Naive thymus-derived CD4-positive, alpha-beta T cell (primary cell): ENCODE data around the gene ANP32A. TPM values are rescaled to one million over a fixed set of nuclear protein-coding genes. Genes with fewer than 3 reads are reported as not detected.

Experiments
- ATAC-seq: fragments of 150-1000 bp; cut with Tn5 transposase; 2 replicates; pipeline ENCODE4 v1.10.0; 2021; ENCODE audit warnings: mild to moderate bottlenecking, moderate library complexity
- CTCF ChIA-PET: fragments of 350-600 bp; sonication (Branson Sonifier 250); formaldehyde crosslinking; loops from one replicate; lab custom pipeline; 2021; ENCODE audit warnings: antibody characterized with exemption; lab: Charles Lee
- POLR2A ChIA-PET: fragments of 350-600 bp; sonication (Branson Sonifier 250); formaldehyde crosslinking; loops from one replicate; lab custom pipeline; 2021; ENCODE audit warnings: antibody characterized with exemption, inconsistent platforms; lab: Charles Lee
- DNase-seq, 9 donors: peaks; one replicate each; pipeline versions ENCODE4 v3.0.0 to v3.0.0-alpha.2; 2020 to 2022; ENCODE audit warnings: mixed read lengths in 1 of 9
- H3K27ac ChIP-seq: one replicate; pipeline ENCODE4 v1.7.0; 2013; ENCODE audit warnings: mild to moderate bottlenecking, low read depth, low read length, moderate library complexity
- H3K27me3 ChIP-seq, 2 donors: one replicate each; pipeline ENCODE4 v1.7.0; 2013; ENCODE audit warnings: low read length in 2 of 2, mild to moderate bottlenecking in 2 of 2, moderate library complexity in 2 of 2; ENCODE audit not compliant: control insufficient read depth in 2 of 2, insufficient read depth in 2 of 2
- H3K36me3 ChIP-seq, 3 experiments: 1 replicate in 2 of 3; 2 replicates in 1 of 3; pipeline ENCODE4 v1.7.0; 2013; ENCODE audit warnings: low read length in 3 of 3, mild to moderate bottlenecking in 3 of 3, moderate library complexity in 1 of 3; ENCODE audit not compliant: insufficient read depth in 3 of 3, control insufficient read depth in 2 of 3
- H3K4me1 ChIP-seq, 2 donors: one replicate each; pipeline ENCODE4 v1.7.0; 2013; ENCODE audit warnings: low read length in 2 of 2, mild to moderate bottlenecking in 2 of 2, moderate library complexity in 1 of 2; ENCODE audit not compliant: control insufficient read depth in 2 of 2, insufficient read depth in 2 of 2
- H3K4me3 ChIP-seq: 2 replicates; pipeline ENCODE4 v1.7.0; 2013; ENCODE audit warnings: mild to moderate bottlenecking, low read length
- H3K9me3 ChIP-seq, 3 experiments: 1 replicate in 2 of 3; 2 replicates in 1 of 3; pipeline ENCODE4 v1.7.0; 2013; ENCODE audit warnings: low read length in 3 of 3; ENCODE audit not compliant: control insufficient read depth in 2 of 3
- H3K27ac Mint-ChIP-seq, 9 donors: one replicate each; pipeline ENCODE4 v1.8.0; 2020 to 2022; ENCODE audit warnings: mixed read lengths in 9 of 9, mild to moderate bottlenecking in 8 of 9, moderate library complexity in 5 of 9, inconsistent platforms in 2 of 9
- H3K27me3 Mint-ChIP-seq, 5 donors: one replicate each; pipeline ENCODE4 v1.8.0; 2021 to 2022; ENCODE audit warnings: mixed read lengths in 5 of 5, mild to moderate bottlenecking in 1 of 5
- H3K36me3 Mint-ChIP-seq, 5 donors: one replicate each; pipeline ENCODE4 v1.8.0; 2020 to 2022; ENCODE audit warnings: mixed read lengths in 5 of 5, mild to moderate bottlenecking in 3 of 5, inconsistent platforms in 1 of 5
- H3K4me1 Mint-ChIP-seq, 7 donors: one replicate each; pipeline ENCODE4 v1.8.0; 2020 to 2022; ENCODE audit warnings: mixed read lengths in 7 of 7, mild to moderate bottlenecking in 3 of 7, inconsistent platforms in 1 of 7
- H3K4me3 Mint-ChIP-seq, 10 donors: one replicate each; pipeline ENCODE4 v1.8.0; 2020 to 2022; ENCODE audit warnings: mild to moderate bottlenecking in 10 of 10, mixed read lengths in 10 of 10, moderate library complexity in 6 of 10, inconsistent platforms in 2 of 10
- H3K9me3 Mint-ChIP-seq, 11 donors: one replicate each; pipeline ENCODE4 v1.8.0; 2020 to 2022; ENCODE audit warnings: mixed read lengths in 11 of 11, mild to moderate bottlenecking in 4 of 11, inconsistent platforms in 1 of 11, moderate library complexity in 1 of 11
- intact Hi-C, 2 donors: fragments of 100-400 bp; cut with micrococcal nuclease; formaldehyde crosslinking; loops; one replicate each; pipeline ENCODE4 v1.15.1; 2023
- polyA plus RNA-seq, 2 donors: library from polyadenylated mRNA; unstranded; fragments of 300-500 nt; fragmentation: Illumina TruSeq; gene quantifications; one replicate each; pipeline ENCODE4 v1.2.3, GENCODE V29; 2021
- total RNA-seq, 6 experiments: library from RNA in 5 of 6; stranded (reverse) in 5 of 6; gene quantifications; 1 replicate in 5 of 6; 2 replicates in 1 of 6; pipeline ENCODE4 v1.2.3 and lab custom pipeline; 2021 to 2026

Gene ANP32A
- total and polyA plus RNA-seq, 7 experiments from 2014 or later: 86.1 to 229 (median 111) TPM

DNA sequence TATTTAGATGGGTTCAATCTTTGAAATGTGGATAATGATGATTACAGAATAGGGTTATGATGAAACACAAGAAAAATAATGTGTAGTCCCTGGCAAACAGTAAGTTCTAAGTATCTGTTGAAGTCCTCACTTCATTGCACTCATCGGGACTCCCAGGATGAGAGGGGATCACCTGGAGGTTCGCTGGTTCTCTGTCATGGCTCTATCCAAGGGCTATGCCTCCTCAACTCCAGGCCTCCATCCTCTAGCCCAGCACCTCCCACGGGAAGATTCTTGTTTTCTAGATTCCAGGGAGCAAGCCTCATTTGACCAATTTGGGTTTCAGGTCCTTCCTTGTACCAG, 45.5 kb downstream of the ANP32A start:
- Mint-ChIP-seq H3K27ac (no peak overlapping the region), H3K4me3 (no peak overlapping the region), H3K36me3 (peaks cover 0 to 16% (median 9%) of the 10 kb centered on the region in 5 donors), H3K9me3 (peaks cover 0 to 3% (median 0%) of the 10 kb centered on the region in 11 donors), H3K27me3 (peaks cover 0 to 3% (median 0%) of the 10 kb centered on the region in 5 donors), H3K4me1 (peaks cover 0 to 15% (median 0%) of the 10 kb centered on the region in 7 donors)
- H3K36me3 ChIP-seq: peaks cover 0 to 14% (median 0%) of the 10 kb centered on the region in 3 experiments
- DNase-seq (no peak), ATAC-seq (no peak)
- H3K9me3 ChIP-seq: no peaks in the 10 kb centered on the region
- CTCF ChIA-PET: no interaction called here
- POLR2A ChIA-PET: no interaction called here
- H3K27ac ChIP-seq: no peak overlapping the region
- H3K4me1 ChIP-seq: no peaks in the 10 kb centered on the region
- no peak overlapping the region for H3K4me3 ChIP-seq
- no peaks in the 10 kb centered on the region for H3K27me3 ChIP-seq
- intact Hi-C loops: no loop called here

DNA sequence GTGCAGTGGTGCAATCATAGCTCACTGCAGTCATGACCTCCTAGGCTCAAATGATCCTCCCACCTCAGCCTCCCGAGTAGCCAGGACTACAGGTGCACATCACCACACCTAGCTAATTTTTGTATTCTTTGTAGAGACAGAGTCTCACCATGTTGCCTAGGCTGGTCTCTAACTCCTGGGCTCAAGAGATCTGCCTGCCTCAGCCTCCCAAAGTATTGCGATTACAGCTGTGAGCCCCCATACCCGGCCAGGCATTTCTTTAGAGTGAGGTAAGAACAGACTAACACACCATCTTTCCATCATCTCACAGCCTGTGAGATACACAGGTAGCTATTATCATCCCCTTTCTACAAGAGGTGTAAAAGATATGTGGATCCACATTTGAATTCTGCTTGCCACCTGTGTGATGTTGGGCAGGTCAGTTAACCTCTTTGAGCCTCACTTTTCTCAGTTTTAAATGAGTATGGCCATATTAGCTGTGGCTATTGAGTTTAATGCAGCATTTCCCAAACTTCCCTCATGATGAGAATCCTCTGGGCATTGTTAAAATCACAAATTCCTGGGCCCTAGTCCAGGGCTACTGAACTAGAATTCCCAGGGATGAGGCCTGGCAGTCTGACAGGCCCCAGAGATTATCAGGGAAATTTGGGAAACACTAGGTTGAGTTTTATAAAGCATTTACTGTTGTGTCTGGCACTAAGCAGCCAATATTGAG, 46.0 kb downstream of the ANP32A start:
- peak overlapping the region in 1 of 9 donors; percentile 28 for H3K27ac Mint-ChIP-seq
- Histone ChIP-seq H3K36me3 (peaks cover 0 to 10% (median 0%) of the 10 kb centered on the region in 3 experiments), H3K27ac (no peak overlapping the region), H3K4me1 (no peaks in the 10 kb centered on the region), H3K9me3 (no peaks in the 10 kb centered on the region), H3K4me3 (no peak overlapping the region), H3K27me3 (no peaks in the 10 kb centered on the region)
- H3K27me3 Mint-ChIP-seq: peaks cover 0 to 3% (median 0%) of the 10 kb centered on the region in 5 donors
- peaks cover 0 to 14% (median 7%) of the 10 kb centered on the region in 5 donors for H3K36me3 Mint-ChIP-seq
- peaks cover 0 to 3% (median 0%) of the 10 kb centered on the region in 11 donors for H3K9me3 Mint-ChIP-seq
- no peak for ATAC-seq
- POLR2A ChIA-PET: no interaction called here
- no peak overlapping the region for H3K4me3 Mint-ChIP-seq
- no peak for DNase-seq
- H3K4me1 Mint-ChIP-seq: peaks cover 0 to 15% (median 0%) of the 10 kb centered on the region in 7 donors
- intact Hi-C loops: no loop called here
- CTCF ChIA-PET: no interaction called here

DNA sequence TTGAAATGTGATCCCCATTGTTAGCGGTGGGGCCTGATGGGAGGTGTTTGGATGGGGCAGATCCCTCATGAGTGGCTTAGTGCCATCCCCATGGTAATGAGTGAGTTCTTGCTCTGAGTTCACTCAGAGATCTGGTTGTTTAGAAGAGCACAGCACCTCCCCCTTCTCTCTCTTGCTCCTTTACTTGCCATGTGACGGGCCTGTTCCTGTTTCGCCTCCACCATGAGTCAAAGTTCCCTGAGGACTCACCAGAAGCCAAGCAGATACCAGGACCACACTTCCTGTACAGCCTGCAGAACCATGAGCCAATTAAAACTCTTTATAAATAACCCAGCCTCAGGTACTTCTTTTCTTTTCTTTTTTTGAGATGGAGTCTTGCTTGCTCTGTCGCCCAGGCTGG, 46.6 kb downstream of the ANP32A start:
- Histone ChIP-seq H3K9me3 (no peaks in the 10 kb centered on the region), H3K4me3 (no peak overlapping the region), H3K4me1 (no peaks in the 10 kb centered on the region), H3K27ac (no peak overlapping the region), H3K27me3 (no peaks in the 10 kb centered on the region), H3K36me3 (peaks cover 0 to 5% (median 0%) of the 10 kb centered on the region in 3 experiments)
- DNase-seq (no peak), ATAC-seq (no peak)
- H3K4me1 Mint-ChIP-seq: peaks cover 0 to 15% (median 0%) of the 10 kb centered on the region in 7 donors
- peaks cover 0 to 12% (median 7%) of the 10 kb centered on the region in 5 donors for H3K36me3 Mint-ChIP-seq
- POLR2A ChIA-PET: no interaction called here
- H3K9me3 Mint-ChIP-seq: peaks cover 0 to 3% (median 0%) of the 10 kb centered on the region in 11 donors
- intact Hi-C loops: no loop called here
- H3K4me3 Mint-ChIP-seq: no peak overlapping the region
- peak overlapping the region in 1 of 9 donors; percentile 28 for H3K27ac Mint-ChIP-seq
- H3K27me3 Mint-ChIP-seq: peaks cover 0 to 6% (median 0%) of the 10 kb centered on the region in 5 donors
- CTCF ChIA-PET: no interaction called here

DNA sequence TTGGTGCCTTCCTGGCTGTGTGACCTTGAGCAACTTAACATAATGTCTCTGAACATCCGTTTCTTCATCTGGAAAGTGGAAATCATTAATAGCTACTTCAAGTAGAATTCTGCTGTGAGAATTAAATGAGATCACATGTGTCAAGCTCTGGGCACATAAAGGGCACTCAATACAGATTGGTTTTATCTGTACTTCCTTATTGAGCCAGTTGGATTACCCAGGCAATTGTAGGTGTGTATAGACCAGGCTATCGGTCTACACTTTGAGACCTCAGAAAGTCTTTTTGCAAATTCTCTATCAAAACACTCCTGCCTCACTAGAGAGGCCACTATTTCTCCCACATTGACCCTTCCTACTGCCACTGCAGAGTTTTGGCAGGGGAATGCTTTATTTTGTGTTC, 47.7 kb downstream of the ANP32A start:
- H3K27ac ChIP-seq: no peak overlapping the region
- no peak for DNase-seq
- H3K27ac Mint-ChIP-seq: no peak overlapping the region
- no peak overlapping the region for H3K4me3 ChIP-seq
- H3K4me1 Mint-ChIP-seq: peaks cover 0 to 15% (median 0%) of the 10 kb centered on the region in 7 donors
- no peak overlapping the region for H3K4me3 Mint-ChIP-seq
- no peaks in the 10 kb centered on the region for H3K9me3 ChIP-seq
- no peaks in the 10 kb centered on the region for H3K36me3 ChIP-seq
- H3K4me1 ChIP-seq: no peaks in the 10 kb centered on the region
- no peaks in the 10 kb centered on the region for H3K27me3 ChIP-seq
- ChIA-PET CTCF (interaction anchor here (0.6 kb wide), 1 partner anchor 103 kb away, joined by 4 read pairs; no protein-coding TSS in a partner anchor), POLR2A (no interaction called here)
- intact Hi-C loops: no loop called here
- H3K27me3 Mint-ChIP-seq: peaks cover 0 to 10% (median 4%) of the 10 kb centered on the region in 5 donors
- no peak for ATAC-seq
- H3K9me3 Mint-ChIP-seq: peaks cover 0 to 3% (median 0%) of the 10 kb centered on the region in 11 donors
- H3K36me3 Mint-ChIP-seq: peaks cover 0 to 11% (median 3%) of the 10 kb centered on the region in 5 donors

DNA sequence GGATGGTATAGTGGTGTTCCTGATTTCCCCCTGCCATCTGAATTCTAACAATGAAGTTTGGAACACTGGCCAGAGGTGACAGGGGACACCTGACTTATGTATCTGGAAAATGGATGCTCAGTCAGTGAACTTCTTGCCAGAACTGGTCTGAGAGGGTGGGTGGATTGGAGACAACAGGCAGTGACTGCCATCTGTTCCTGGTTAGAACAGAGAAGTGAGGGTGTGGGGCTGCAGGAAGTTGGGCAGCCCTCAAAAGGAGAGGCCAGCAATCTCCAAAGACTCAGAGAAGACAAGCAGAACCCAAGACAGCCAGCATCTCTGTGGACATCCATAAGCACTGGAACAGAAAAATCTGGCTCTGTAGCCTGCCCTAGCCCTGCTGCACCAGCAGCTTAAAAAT, 50.5 kb downstream of the ANP32A start:
- peaks cover 0 to 3% (median 0%) of the 10 kb centered on the region in 7 donors for H3K4me1 Mint-ChIP-seq
- H3K27me3 Mint-ChIP-seq: peaks cover 0 to 16% (median 5%) of the 10 kb centered on the region in 5 donors
- POLR2A ChIA-PET: no interaction called here
- Histone ChIP-seq H3K27ac (no peak overlapping the region), H3K4me1 (no peaks in the 10 kb centered on the region), H3K36me3 (no peaks in the 10 kb centered on the region), H3K9me3 (no peaks in the 10 kb centered on the region), H3K27me3 (no peaks in the 10 kb centered on the region), H3K4me3 (no peak overlapping the region)
- H3K9me3 Mint-ChIP-seq: peaks cover 0 to 3% (median 0%) of the 10 kb centered on the region in 11 donors
- H3K36me3 Mint-ChIP-seq: no peaks in the 10 kb centered on the region
- H3K4me3 Mint-ChIP-seq: no peak overlapping the region
- no peak for DNase-seq
- no peak for ATAC-seq
- intact Hi-C loops: no loop called here
- CTCF ChIA-PET: no interaction called here
- H3K27ac Mint-ChIP-seq: no peak overlapping the region

DNA sequence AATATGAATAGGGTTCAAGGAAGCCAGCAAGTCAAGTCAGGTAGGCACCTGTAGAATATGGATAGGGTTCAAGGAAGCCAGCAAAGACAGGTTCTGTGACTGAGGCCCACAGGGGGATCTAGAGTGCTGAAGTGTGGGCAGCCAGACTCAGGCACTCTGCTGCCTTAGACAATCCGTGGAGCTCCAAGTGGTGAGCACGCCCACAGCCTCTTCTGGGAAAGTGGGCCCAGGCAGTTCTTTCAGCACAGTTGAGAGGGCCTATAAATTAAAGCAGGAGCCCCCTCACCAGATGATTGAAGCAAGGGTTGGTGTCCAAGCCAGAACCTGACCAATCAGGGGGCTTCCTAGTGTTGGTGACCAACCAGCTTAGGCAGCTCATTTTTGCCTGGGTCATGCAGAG, 51.0 kb downstream of the ANP32A start:
- intact Hi-C loops: no loop called here
- Histone ChIP-seq H3K4me3 (no peak overlapping the region), H3K27ac (no peak overlapping the region), H3K9me3 (no peaks in the 10 kb centered on the region), H3K27me3 (no peaks in the 10 kb centered on the region), H3K36me3 (no peaks in the 10 kb centered on the region), H3K4me1 (no peaks in the 10 kb centered on the region)
- no peak overlapping the region for H3K4me3 Mint-ChIP-seq
- ATAC-seq: no peak
- peaks cover 0 to 3% (median 0%) of the 10 kb centered on the region in 11 donors for H3K9me3 Mint-ChIP-seq
- ChIA-PET POLR2A (no interaction called here), CTCF (no interaction called here)
- no peaks in the 10 kb centered on the region for H3K36me3 Mint-ChIP-seq
- peaks cover 0 to 21% (median 5%) of the 10 kb centered on the region in 5 donors for H3K27me3 Mint-ChIP-seq
- H3K27ac Mint-ChIP-seq: no peak overlapping the region
- no peak for DNase-seq
- peaks cover 0 to 3% (median 0%) of the 10 kb centered on the region in 7 donors for H3K4me1 Mint-ChIP-seq
